GM12891 (cell line): ENCODE results near the gene MUC2.

ENCODE experiments used
- POLR2A ChIP-seq: IDR thresholded peaks from 2 replicates; pipeline ENCODE4 v1.6.1; 2011; ENCODE audit warnings: low read depth, low read length, control low read depth
- POLR2AphosphoS5 ChIP-seq: IDR thresholded peaks from 2 replicates; pipeline ENCODE4 v1.6.1; 2011; ENCODE audit warnings: low read depth, low read length, control low read depth
- TAF1 ChIP-seq: IDR thresholded peaks from 2 replicates; pipeline ENCODE4 v1.6.1; 2011; ENCODE audit warnings: low read depth, low read length, control low read depth

DNA sequence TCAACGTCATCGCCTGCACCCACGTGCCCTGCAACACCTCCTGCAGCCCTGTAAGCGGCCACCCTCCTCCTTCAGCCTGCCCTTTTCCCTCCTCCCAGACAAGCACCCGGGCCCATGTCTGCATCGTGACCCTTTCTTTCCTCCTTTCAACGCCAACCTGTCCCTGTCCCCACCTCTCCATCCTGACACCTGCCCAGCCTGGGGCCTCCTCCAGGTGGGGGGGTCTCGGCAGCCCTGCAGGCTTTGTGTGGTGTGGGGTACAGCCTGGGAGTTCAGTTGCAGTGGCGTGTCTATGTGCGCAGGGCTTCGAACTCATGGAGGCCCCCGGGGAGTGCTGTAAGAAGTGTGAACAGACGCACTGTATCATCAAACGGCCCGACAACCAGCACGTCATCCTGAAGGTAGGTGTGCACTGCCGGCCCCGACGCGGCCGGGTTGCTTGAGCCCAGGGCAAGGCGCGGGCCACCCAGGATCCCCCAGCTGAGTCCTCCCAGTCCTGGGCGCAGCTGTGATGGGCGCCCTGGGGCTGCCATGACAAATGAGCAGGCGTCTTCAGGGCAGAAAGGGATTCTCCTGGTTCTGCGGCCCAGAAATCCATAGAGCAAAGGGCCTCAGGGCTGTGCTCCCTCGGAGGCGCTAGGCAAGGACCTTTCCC lies 33.7 kb downstream of the MUC2 start:
- no peak for TF ChIP-seq POLR2A
- TF ChIP-seq TAF1: no peak
- no peak for TF ChIP-seq POLR2AphosphoS5
